ENCODE results near the gene UEVLD.

UEVLD gene

GRCh38 chr11:18495271-18495670 lies 93.3 kb downstream of the UEVLD start:
- no peak for DNase-seq

- DNase-seq, result no peak
Measured at GRCh38 chr11:18493310-18493709, 95.2 kb downstream of the UEVLD start.

GRCh38 chr11:18492888-18493287 lies 95.6 kb downstream of the UEVLD start:
- no peak for DNase-seq

DNA sequence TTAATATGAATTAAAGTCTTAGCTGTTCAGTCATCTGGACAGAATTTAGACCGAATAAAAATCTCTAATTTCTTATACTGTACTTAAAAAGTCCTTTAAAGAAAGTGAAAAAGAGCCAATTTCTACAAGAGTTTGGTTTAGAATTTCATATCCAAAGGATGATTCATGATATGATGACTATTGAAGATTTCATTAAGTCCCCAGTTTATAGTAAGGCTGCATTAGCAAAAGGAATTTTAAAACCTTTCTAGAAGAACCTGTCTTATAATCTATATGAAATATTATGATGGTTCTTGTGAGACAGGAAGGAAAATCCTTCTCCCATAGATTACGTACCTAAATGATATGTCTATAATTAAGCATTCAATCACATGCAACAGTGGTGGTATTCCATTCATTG lies 96.6 kb downstream of the UEVLD start:
- no peak for DNase-seq

DNA sequence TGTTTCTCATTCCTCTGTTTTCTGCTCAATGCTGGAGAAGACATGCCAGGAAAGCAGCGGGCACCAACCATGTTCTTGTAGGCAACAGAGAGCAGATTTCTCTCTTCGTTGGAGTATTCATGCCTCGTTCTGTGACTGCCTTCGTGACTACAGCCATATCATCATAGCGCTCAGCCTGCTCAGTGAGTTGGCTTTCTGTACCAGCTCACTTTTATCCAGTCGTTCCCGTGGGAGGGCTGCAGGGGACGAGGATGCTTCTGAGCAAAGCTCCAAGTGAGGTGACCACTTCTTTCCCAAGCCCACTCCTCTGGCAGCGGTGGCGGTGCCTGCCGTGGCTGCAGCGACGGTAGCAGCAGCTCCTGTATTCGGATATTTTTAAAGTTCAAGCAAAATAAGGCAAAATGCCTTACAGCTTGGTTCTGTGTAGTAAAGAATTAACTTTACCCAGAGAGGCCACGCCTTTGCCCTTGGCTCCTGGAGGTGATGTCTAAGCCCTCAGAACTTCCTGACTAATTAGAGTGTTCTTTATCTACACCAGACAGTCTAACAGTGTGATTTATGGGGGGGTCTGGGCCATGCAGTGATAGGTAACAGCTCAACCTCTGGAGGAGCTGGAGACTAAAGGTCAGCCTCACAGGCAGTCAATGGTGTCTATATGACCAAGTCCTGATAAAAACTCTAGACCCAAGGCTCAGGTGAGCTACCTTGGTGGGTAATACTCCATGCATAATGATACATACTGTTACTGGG lies 97.6 kb downstream of the UEVLD start:
- DNase-seq, result no peak

DNA sequence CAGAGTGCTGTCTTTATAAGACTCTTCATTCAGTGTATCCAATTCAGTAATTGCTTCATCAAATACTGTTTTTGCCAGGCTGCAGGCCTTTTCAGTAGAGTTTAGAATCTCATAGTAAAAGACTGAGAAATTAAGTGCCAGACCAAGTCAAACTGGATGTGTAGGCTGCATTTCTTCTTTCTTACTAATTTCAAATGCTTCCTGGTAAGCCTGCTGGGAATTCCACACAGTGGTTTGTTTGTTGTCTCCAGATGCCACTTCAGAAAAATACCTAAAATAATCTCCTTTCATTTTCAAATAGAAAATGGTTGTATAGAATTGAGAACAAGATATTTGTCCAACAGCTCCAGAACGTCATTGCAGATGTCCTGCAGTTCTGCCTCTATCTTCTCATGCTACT lies 98.2 kb downstream of the UEVLD start:
- DNase-seq, result no peak

GRCh38 chr11:18485913-18486528 lies 102.5 kb downstream of the UEVLD start:
- no peak for DNase-seq
